DOHH2 (cell line): ENCODE measurements around the gene FAAP20.

Experiments
- H3F3A ChIP-seq: fragments of 200-600 bp; sonication (generic), shearing (Covaris generic); 2 replicates; pipeline ENCODE4 v1.6.0; 2016; ENCODE audit warnings: antibody characterized with exemption, mild to moderate bottlenecking; ENCODE audit not compliant: control insufficient read depth, insufficient read depth
- H3K27ac ChIP-seq: fragments of 200-600 bp; sonication (generic); 2 replicates; pipeline ENCODE4 v1.5.1; 2014; ENCODE audit warnings: low read depth, mild to moderate bottlenecking, low read length, moderate library complexity
- H3K27me3 ChIP-seq: fragments of 200-600 bp; sonication (generic); 2 replicates; pipeline ENCODE4 v1.6.1; 2014; ENCODE audit warnings: mild to moderate bottlenecking, low read length, mixed read lengths; ENCODE audit not compliant: control insufficient read depth
- H3K36me3 ChIP-seq: fragments of 200-600 bp; sonication (generic); 2 replicates; pipeline ENCODE4 v1.6.1; 2014; ENCODE audit warnings: mild to moderate bottlenecking, low read length, moderate library complexity, mixed read lengths; ENCODE audit not compliant: control insufficient read depth
- H3K4me1 ChIP-seq: fragments of 200-600 bp; sonication (generic); 2 replicates; pipeline ENCODE4 v1.6.1; 2014; ENCODE audit warnings: mild to moderate bottlenecking, low read length, mixed read lengths; ENCODE audit not compliant: control insufficient read depth
- H3K4me2 ChIP-seq: fragments of 200-600 bp; sonication (generic); 2 replicates; pipeline ENCODE4 v1.6.0; 2014; ENCODE audit warnings: mild to moderate bottlenecking, low read length, moderate library complexity
- H3K4me3 ChIP-seq: fragments of 200-600 bp; sonication (generic); 2 replicates; pipeline ENCODE4 v1.5.1; 2014; ENCODE audit warnings: mild to moderate bottlenecking, low read length, mixed read lengths
- H3K79me2 ChIP-seq: fragments of 200-600 bp; sonication (generic); 2 replicates; pipeline ENCODE4 v1.6.1; 2014; ENCODE audit warnings: mild to moderate bottlenecking, low read length, mixed read lengths; ENCODE audit not compliant: control insufficient read depth
- H3K9me2 ChIP-seq: fragments of 200-600 bp; sonication (generic); replicated peaks from 2 replicates; pipeline ENCODE4 v1.6.1; 2014; ENCODE audit warnings: mild to moderate bottlenecking, low read length, mixed read lengths; ENCODE audit not compliant: control insufficient read depth
- H3K9me3 ChIP-seq: fragments of 200-600 bp; sonication (generic); 2 replicates; pipeline ENCODE4 v1.6.1; 2014; ENCODE audit warnings: antibody characterized with exemption, low read length, mixed read lengths; ENCODE audit not compliant: control insufficient read depth, insufficient read depth
- H4K20me1 ChIP-seq: fragments of 200-600 bp; sonication (generic); 2 replicates; pipeline ENCODE4 v1.6.0; 2014; ENCODE audit warnings: low read depth, mild to moderate bottlenecking, antibody characterized with exemption, low read length, moderate library complexity; ENCODE audit not compliant: control insufficient read depth, insufficient read depth
- CTCF ChIP-seq: fragments of 200-600 bp; sonication (generic); IDR thresholded peaks from one replicate; pipeline ENCODE4 v1.5.1; 2014; ENCODE audit warnings: antibody characterized with exemption, mild to moderate bottlenecking, low read depth, low read length; ENCODE audit not compliant: poor library complexity, severe bottlenecking
- EZH2phosphoT487 ChIP-seq: fragments of 200-600 bp; sonication (generic); IDR thresholded peaks from 2 replicates; pipeline ENCODE4 v1.6.1; 2017; ENCODE audit warnings: borderline replicate concordance, mild to moderate bottlenecking, antibody characterized with exemption, low read length, moderate library complexity, mixed read lengths

Gene FAAP20

GRCh38 chr1:2174348-2175054 lies 20.1 kb downstream of the FAAP20 start:
- no peak overlapping the region for H3K4me3 ChIP-seq
- H3F3A ChIP-seq = no peaks in the 10 kb centered on the region
- no peaks in the 10 kb centered on the region for H3K27me3 ChIP-seq
- no peak overlapping the region for H3K27ac ChIP-seq
- no peak overlapping the region for H3K4me2 ChIP-seq
- 0 out of 2 replicates have a peak, but pooled peaks cover 3% of the 10 kb centered on the region for H4K20me1 ChIP-seq
- no peaks in the 10 kb centered on the region for H3K36me3 ChIP-seq
- H3K9me2 ChIP-seq = no peaks in the 10 kb centered on the region
- TF ChIP-seq CTCF (peak; percentile 93), EZH2phosphoT487 (no peak)
- no peaks in the 10 kb centered on the region for H3K4me1 ChIP-seq
- no peaks in the 10 kb centered on the region for H3K9me3 ChIP-seq
- no peaks in the 10 kb centered on the region for H3K79me2 ChIP-seq

- H3K4me2 ChIP-seq = no peak overlapping the region
Observed at GRCh38 chr1:2173546-2174347, 20.8 kb downstream of the FAAP20 start.

GRCh38 chr1:2172551-2173146 lies 21.9 kb downstream of the FAAP20 start:
- H3K36me3 ChIP-seq = no peaks in the 10 kb centered on the region
- H3K4me2 ChIP-seq = no peak overlapping the region
- no peaks in the 10 kb centered on the region for H3K9me2 ChIP-seq
- no peaks in the 10 kb centered on the region for H3F3A ChIP-seq
- no peak overlapping the region for H3K4me3 ChIP-seq
- H3K9me3 ChIP-seq = no peaks in the 10 kb centered on the region
- H4K20me1 ChIP-seq = 0 out of 2 replicates have a peak, but pooled peaks cover 3% of the 10 kb centered on the region
- H3K4me1 ChIP-seq = no peaks in the 10 kb centered on the region
- H3K27ac ChIP-seq = no peak overlapping the region
- no peaks in the 10 kb centered on the region for H3K79me2 ChIP-seq
- H3K27me3 ChIP-seq = no peaks in the 10 kb centered on the region
- TF ChIP-seq CTCF = no peak
- no peak for TF ChIP-seq EZH2phosphoT487

More at GRCh38 chr1:2173546-2174347, 20.8 kb downstream of the FAAP20 start:
- Histone ChIP-seq H3K27me3 (no peaks in the 10 kb centered on the region), H3K27ac (no peak overlapping the region), H3F3A (no peaks in the 10 kb centered on the region), H3K79me2 (no peaks in the 10 kb centered on the region), H3K4me1 (no peaks in the 10 kb centered on the region), H4K20me1 (0 out of 2 replicates have a peak, but pooled peaks cover 3% of the 10 kb centered on the region), H3K9me3 (no peaks in the 10 kb centered on the region), H3K4me3 (no peak overlapping the region), H3K36me3 (no peaks in the 10 kb centered on the region), H3K9me2 (no peaks in the 10 kb centered on the region)
- TF ChIP-seq CTCF = no peak
- no peak for TF ChIP-seq EZH2phosphoT487
